A549 (cell line): Measurements from ENCODE around the gene APRT. TPM values are rescaled to one million over a fixed set of nuclear protein-coding genes. Genes with fewer than 3 reads are reported as not detected.

Experiments
- ATAC-seq, 2 experiments: fragments of 200-7000 bp in 1 of 2; fragments of >200 bp in 1 of 2; cut with Nextera tagmentation in 1 of 2; cut with Tn5 transposase in 1 of 2; 3 replicates each; pipeline versions ENCODE4 v1.8.0 to v1.9.1; 2018 to 2020; ENCODE audit warnings: mild to moderate bottlenecking in 1 of 2, moderate library complexity in 1 of 2
- CTCF ChIA-PET: fragments of 300-600 bp; sonication (Branson Sonifier 250); formaldehyde crosslinking; extraction: SDS; loops from one replicate; lab custom pipeline; 2021; ENCODE audit warnings: antibody characterized with exemption, inconsistent platforms; lab: Yijun Ruan, JAX
- POLR2A ChIA-PET: fragments of 350-600 bp; formaldehyde crosslinking; extraction: SDS; loops from one replicate; lab custom pipeline; 2021; ENCODE audit warnings: antibody characterized with exemption, inconsistent platforms; lab: Yijun Ruan, JAX
- DNase-seq, 2 experiments: peaks; one replicate each; pipeline versions ENCODE4 v3.0.0 to v3.0.0-alpha.2; 2011 to 2016; ENCODE audit warnings: low read depth in 1 of 2, low spot score in 1 of 2
- FAIRE-seq: peaks from 2 replicates; lab custom pipeline; 2011; peaks lifted over from hg19 to GRCh38; lab: Jason Lieb, UNC
- H3K27ac ChIP-seq, 2 experiments: fragments of >200 bp; sonication (Bioruptor Twin); formaldehyde crosslinking; 3 replicates each; pipeline ENCODE4 v1.5.1; 2016 to 2017
- H3K4me1 ChIP-seq: fragments of >200 bp; sonication (Bioruptor Twin); formaldehyde crosslinking; 3 replicates; pipeline ENCODE4 v1.6.1; 2016
- H3K4me2 ChIP-seq: fragments of >200 bp; sonication (Bioruptor Twin); formaldehyde crosslinking; 3 replicates; pipeline ENCODE4 v1.6.1; 2016
- H3K4me3 ChIP-seq: fragments of >200 bp; sonication (Bioruptor Twin); formaldehyde crosslinking; 3 replicates; pipeline ENCODE4 v1.5.1; 2016
- H3K9me3 ChIP-seq: fragments of >200 bp; sonication (Bioruptor Twin); formaldehyde crosslinking; 3 replicates; pipeline ENCODE4 v1.6.1; 2016
- BHLHE40 ChIP-seq: IDR thresholded peaks from 2 replicates; pipeline ENCODE4 v1.6.1; 2012; ENCODE audit warnings: low read depth, low read length, inconsistent platforms
- EHF ChIP-seq: fragments of 250-450 bp; sonication (Bioruptor Pico); IDR thresholded peaks from 2 replicates; pipeline ENCODE4 v1.5.0; 2020; ENCODE audit warnings: mild to moderate bottlenecking
- EHMT2 ChIP-seq: fragments of 200-600 bp; sonication (generic); IDR thresholded peaks from 2 replicates; pipeline ENCODE4 v1.6.1; 2016; ENCODE audit warnings: antibody characterized with exemption, low read depth, mild to moderate bottlenecking, moderate library complexity
- FOXS1 ChIP-seq: fragments of 250-450 bp; sonication (Bioruptor Pico); IDR thresholded peaks from 2 replicates; pipeline ENCODE4 v1.5.0; 2020; ENCODE audit warnings: mild to moderate bottlenecking, moderate library complexity
- GATA3 ChIP-seq: IDR thresholded peaks from 2 replicates; pipeline ENCODE4 v1.6.1; 2012; ENCODE audit warnings: borderline replicate concordance
- HEYL ChIP-seq: fragments of 250-450 bp; sonication (Bioruptor Pico); IDR thresholded peaks from 2 replicates; pipeline ENCODE4 v1.8.0; 2021; ENCODE audit warnings: mild to moderate bottlenecking, moderate library complexity
- HOXB5 ChIP-seq: fragments of 250-450 bp; sonication (Bioruptor Pico); IDR thresholded peaks from 2 replicates; pipeline ENCODE4 v1.5.0; 2020; ENCODE audit warnings: mild to moderate bottlenecking, moderate library complexity
- JUN ChIP-seq, 2 experiments: fragments of >200 bp; sonication (Bioruptor Twin); formaldehyde crosslinking; IDR thresholded peaks; 2 replicates in 1 of 2; 3 replicates in 1 of 2; pipeline ENCODE4 v1.6.1; 2016 to 2017
- JUNB ChIP-seq: fragments of >200 bp; sonication (Bioruptor Twin); formaldehyde crosslinking; IDR thresholded peaks from 2 replicates; pipeline ENCODE4 v1.6.1; 2016
- MAFK ChIP-seq: fragments of 450-650 bp; IDR thresholded peaks from 2 replicates; pipeline ENCODE4 v1.6.1; 2014; ENCODE audit not compliant: partially characterized antibody
- NFE2L2 ChIP-seq: fragments of 150-350 bp; conservative IDR thresholded peaks from 2 replicates; pipeline ENCODE4 v1.6.1; 2014; ENCODE audit warnings: low read length
- NPAS2 ChIP-seq: fragments of 250-450 bp; sonication (Bioruptor Pico); IDR thresholded peaks from 2 replicates; pipeline ENCODE4 v1.8.0; 2022; ENCODE audit warnings: mild to moderate bottlenecking, moderate library complexity, borderline replicate concordance
- SMC3 ChIP-seq: fragments of >200 bp; sonication (Bioruptor Twin); formaldehyde crosslinking; IDR thresholded peaks from 3 replicates; pipeline ENCODE4 v1.6.1; 2018; ENCODE audit warnings: inconsistent platforms
- TFCP2L1 ChIP-seq: fragments of 250-450 bp; sonication (Bioruptor Pico); IDR thresholded peaks from 2 replicates; pipeline ENCODE4 v1.5.0; 2021; ENCODE audit warnings: mild to moderate bottlenecking
- TP53 ChIP-seq: fragments of 250-450 bp; sonication (Bioruptor Pico); IDR thresholded peaks from 2 replicates; pipeline ENCODE4 v1.5.0; 2021; ENCODE audit warnings: mild to moderate bottlenecking, moderate library complexity
- ZC3H11A ChIP-seq: fragments of 450-650 bp; IDR thresholded peaks from 2 replicates; pipeline ENCODE4 v1.6.1; 2014; ENCODE audit warnings: antibody characterized with exemption, mild to moderate bottlenecking
- ZSCAN20 ChIP-seq: fragments of 250-450 bp; sonication (Bioruptor Pico); IDR thresholded peaks from 2 replicates; pipeline ENCODE4 v1.8.0; 2022; ENCODE audit warnings: mild to moderate bottlenecking, moderate library complexity
- WGBS: methylation state at CpG from one replicate; pipeline ENCODE4 v1.1.6; 2017; ENCODE audit errors: missing lambda C conversion rate; 5-methylcytosine and 5-hydroxymethylcytosine counted together
- polyA plus RNA-seq, 4 experiments: library from polyadenylated mRNA; depleted of rRNA in 3 of 4; stranded (reverse); fragments of >200 nt; fragmentation: RNase III in 1 of 4; extraction: RNeasy Plus Mini Kit Qiagen cat#74134 plus additional on column Dnase treatment in 1 of 4; gene quantifications; 2 replicates in 3 of 4; 3 replicates in 1 of 4; pipeline ENCODE4 v1.2.3, GENCODE V29; 2011 to 2017
- TF ChIP-seq, protein P1 (sequence below): fragments of >200 bp; sonication (Bioruptor Twin); formaldehyde crosslinking; IDR thresholded peaks from 3 replicates; pipeline ENCODE4 v1.6.1; 2016
- TF ChIP-seq, protein P2 (sequence below): fragments of 150-350 bp; IDR thresholded peaks from 2 replicates; pipeline ENCODE4 v1.6.1; 2014; ENCODE audit warnings: low read depth, mild to moderate bottlenecking, low read length
- TF ChIP-seq, protein P3 (sequence below): fragments of >200 bp; sonication (Bioruptor Twin); formaldehyde crosslinking; IDR thresholded peaks from 3 replicates; pipeline ENCODE4 v1.5.1; 2016
- TF ChIP-seq, protein P4 (sequence below): fragments of 200-600 bp; sonication (generic); IDR thresholded peaks from 2 replicates; pipeline ENCODE4 v1.6.1; 2016; ENCODE audit warnings: antibody characterized with exemption, mild to moderate bottlenecking, moderate library complexity
- TF ChIP-seq, protein P5 (sequence below): IDR thresholded peaks from 2 replicates; pipeline ENCODE4 v1.6.1; 2012
- TF ChIP-seq, protein P6 (sequence below): fragments of 450-650 bp; IDR thresholded peaks from 2 replicates; pipeline ENCODE4 v1.6.1; 2014; ENCODE audit warnings: antibody characterized with exemption

APRT gene
- polyA plus RNA-seq, 2 of the 4 experiments (the other 2 are of a cell fraction) = 115 to 258 TPM

DNA sequence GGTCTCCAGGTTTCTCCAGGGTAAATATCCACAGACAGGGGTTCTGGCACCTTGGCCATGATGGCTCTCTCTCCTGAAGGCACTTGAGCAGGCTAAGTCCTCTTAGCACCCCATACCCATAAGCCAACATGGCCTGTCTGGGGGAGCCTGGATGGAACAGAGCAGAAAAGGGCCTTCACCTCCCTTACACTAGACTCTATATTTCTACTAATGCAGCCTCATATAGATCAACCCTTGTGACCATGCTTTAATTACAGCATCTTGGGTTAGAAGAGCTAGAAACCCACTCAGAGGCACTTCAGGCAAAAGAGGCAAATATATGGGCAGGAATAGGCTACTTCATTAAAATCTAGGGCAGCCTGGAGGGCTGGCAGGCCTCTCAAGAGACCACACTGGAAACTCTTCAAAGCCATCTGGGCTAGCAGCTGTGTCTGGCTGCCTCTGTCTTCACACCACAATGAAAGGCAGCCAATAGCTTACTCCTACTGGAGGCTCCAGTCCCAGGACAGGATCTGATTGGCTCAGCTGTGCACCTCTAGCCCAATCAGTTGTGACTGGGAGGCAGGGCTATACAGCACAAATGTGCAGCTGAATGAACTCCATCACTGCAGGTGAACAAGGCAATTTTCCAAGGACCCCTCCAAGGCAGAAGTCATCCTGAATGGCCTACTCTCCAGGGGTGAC is 12.8 kb downstream of the APRT start:
- DNase-seq = peak in 1 of 2 experiments; percentile 45
- H3K4me1 ChIP-seq = no peaks in the 10 kb centered on the region
- CTCF ChIA-PET = interaction anchor here (1.2 to 6.2 kb wide), 5 partner anchors 13 to 62 kb away, joined by 3 to 41 read pairs (median 5); partner anchors contain the start of gene PIEZO1
- POLR2A ChIA-PET = interaction anchor here (1.7 kb wide), 1 partner anchor 11 kb away, joined by 6 read pairs; no protein-coding TSS in a partner anchor
- no peak overlapping the region for H3K27ac ChIP-seq
- TF ChIP-seq JUN (IDR thresholded peaks at IDR 0.05) (no peak), NPAS2 (CRISPR knock-in tag) (no peak), JUNB (no peak), GATA3 (no peak), SMC3 (no peak), HOXB5 (CRISPR knock-in tag) (no peak), ZC3H11A (no peak), ZSCAN20 (no peak), NFE2L2 (no peak), MAFK (no peak), EHMT2 (no peak), HEYL (no peak), FOXS1 (CRISPR knock-in tag) (no peak)
- TF ChIP-seq, protein P1, sequence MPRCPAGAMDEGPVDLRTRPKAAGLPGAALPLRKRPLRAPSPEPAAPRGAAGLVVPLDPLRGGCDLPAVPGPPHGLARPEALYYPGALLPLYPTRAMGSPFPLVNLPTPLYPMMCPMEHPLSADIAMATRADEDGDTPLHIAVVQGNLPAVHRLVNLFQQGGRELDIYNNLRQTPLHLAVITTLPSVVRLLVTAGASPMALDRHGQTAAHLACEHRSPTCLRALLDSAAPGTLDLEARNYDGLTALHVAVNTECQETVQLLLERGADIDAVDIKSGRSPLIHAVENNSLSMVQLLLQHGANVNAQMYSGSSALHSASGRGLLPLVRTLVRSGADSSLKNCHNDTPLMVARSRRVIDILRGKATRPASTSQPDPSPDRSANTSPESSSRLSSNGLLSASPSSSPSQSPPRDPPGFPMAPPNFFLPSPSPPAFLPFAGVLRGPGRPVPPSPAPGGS = no peak
- TF ChIP-seq, protein P2, sequence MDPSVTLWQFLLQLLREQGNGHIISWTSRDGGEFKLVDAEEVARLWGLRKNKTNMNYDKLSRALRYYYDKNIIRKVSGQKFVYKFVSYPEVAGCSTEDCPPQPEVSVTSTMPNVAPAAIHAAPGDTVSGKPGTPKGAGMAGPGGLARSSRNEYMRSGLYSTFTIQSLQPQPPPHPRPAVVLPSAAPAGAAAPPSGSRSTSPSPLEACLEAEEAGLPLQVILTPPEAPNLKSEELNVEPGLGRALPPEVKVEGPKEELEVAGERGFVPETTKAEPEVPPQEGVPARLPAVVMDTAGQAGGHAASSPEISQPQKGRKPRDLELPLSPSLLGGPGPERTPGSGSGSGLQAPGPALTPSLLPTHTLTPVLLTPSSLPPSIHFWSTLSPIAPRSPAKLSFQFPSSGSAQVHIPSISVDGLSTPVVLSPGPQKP = no peak
- TF ChIP-seq, protein P3, sequence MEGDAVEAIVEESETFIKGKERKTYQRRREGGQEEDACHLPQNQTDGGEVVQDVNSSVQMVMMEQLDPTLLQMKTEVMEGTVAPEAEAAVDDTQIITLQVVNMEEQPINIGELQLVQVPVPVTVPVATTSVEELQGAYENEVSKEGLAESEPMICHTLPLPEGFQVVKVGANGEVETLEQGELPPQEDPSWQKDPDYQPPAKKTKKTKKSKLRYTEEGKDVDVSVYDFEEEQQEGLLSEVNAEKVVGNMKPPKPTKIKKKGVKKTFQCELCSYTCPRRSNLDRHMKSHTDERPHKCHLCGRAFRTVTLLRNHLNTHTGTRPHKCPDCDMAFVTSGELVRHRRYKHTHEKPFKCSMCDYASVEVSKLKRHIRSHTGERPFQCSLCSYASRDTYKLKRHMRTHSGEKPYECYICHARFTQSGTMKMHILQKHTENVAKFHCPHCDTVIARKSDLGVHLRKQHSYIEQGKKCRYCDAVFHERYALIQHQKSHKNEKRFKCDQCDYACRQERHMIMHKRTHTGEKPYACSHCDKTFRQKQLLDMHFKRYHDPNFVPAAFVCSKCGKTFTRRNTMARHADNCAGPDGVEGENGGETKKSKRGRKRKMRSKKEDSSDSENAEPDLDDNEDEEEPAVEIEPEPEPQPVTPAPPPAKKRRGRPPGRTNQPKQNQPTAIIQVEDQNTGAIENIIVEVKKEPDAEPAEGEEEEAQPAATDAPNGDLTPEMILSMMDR = no peak
- TF ChIP-seq, protein P4, sequence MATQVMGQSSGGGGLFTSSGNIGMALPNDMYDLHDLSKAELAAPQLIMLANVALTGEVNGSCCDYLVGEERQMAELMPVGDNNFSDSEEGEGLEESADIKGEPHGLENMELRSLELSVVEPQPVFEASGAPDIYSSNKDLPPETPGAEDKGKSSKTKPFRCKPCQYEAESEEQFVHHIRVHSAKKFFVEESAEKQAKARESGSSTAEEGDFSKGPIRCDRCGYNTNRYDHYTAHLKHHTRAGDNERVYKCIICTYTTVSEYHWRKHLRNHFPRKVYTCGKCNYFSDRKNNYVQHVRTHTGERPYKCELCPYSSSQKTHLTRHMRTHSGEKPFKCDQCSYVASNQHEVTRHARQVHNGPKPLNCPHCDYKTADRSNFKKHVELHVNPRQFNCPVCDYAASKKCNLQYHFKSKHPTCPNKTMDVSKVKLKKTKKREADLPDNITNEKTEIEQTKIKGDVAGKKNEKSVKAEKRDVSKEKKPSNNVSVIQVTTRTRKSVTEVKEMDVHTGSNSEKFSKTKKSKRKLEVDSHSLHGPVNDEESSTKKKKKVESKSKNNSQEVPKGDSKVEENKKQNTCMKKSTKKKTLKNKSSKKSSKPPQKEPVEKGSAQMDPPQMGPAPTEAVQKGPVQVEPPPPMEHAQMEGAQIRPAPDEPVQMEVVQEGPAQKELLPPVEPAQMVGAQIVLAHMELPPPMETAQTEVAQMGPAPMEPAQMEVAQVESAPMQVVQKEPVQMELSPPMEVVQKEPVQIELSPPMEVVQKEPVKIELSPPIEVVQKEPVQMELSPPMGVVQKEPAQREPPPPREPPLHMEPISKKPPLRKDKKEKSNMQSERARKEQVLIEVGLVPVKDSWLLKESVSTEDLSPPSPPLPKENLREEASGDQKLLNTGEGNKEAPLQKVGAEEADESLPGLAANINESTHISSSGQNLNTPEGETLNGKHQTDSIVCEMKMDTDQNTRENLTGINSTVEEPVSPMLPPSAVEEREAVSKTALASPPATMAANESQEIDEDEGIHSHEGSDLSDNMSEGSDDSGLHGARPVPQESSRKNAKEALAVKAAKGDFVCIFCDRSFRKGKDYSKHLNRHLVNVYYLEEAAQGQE = no peak
- no peaks in the 10 kb centered on the region for H3K9me3 ChIP-seq
- ATAC-seq = peak; percentile 41 to 47; a peak in 3 of 6 replicates
- no peak overlapping the region for H3K4me3 ChIP-seq
- no peak for FAIRE-seq
- H3K4me2 ChIP-seq = no peak overlapping the region

DNA sequence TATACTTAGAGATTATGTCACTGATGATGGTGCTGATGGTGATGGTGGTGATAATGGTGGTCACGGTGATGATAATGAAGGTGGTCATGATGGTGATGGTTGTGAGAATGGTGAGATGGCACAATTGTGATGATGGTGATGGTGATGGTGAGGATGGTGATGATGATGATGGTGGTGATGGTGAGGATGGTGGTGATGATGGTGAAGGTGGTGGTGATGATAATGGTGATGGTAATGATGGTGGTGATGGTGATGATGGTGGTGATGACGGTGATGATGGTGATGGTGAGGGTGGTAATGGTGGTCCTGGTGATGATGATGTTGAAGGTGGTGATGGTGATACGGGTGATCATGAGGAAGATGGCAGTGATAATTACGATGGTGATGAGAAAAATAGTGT is 13.7 kb downstream of the APRT start:
- no peak overlapping the region for H3K4me2 ChIP-seq
- FAIRE-seq = no peak
- no peak overlapping the region for H3K4me3 ChIP-seq
- ATAC-seq = no peak
- no peaks in the 10 kb centered on the region for H3K4me1 ChIP-seq
- 92% methylated on average over 4 of the region's 4 CpGs for WGBS
- no peak overlapping the region for H3K27ac ChIP-seq
- CTCF ChIA-PET = interaction anchor here (1.1 to 6.2 kb wide), 4 partner anchors 12 to 61 kb away, joined by 3 to 41 read pairs (median 9); partner anchors contain the start of gene PIEZO1
- DNase-seq = no peak
- TF ChIP-seq TFCP2L1 (CRISPR knock-in tag) = no peak
- TF ChIP-seq, protein P5, sequence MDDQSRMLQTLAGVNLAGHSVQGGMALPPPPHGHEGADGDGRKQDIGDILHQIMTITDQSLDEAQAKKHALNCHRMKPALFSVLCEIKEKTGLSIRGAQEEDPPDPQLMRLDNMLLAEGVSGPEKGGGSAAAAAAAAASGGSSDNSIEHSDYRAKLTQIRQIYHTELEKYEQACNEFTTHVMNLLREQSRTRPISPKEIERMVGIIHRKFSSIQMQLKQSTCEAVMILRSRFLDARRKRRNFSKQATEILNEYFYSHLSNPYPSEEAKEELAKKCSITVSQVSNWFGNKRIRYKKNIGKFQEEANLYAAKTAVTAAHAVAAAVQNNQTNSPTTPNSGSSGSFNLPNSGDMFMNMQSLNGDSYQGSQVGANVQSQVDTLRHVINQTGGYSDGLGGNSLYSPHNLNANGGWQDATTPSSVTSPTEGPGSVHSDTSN = no peak
- TF ChIP-seq EHF (CRISPR knock-in tag) = no peak
- TF ChIP-seq, protein P6, sequence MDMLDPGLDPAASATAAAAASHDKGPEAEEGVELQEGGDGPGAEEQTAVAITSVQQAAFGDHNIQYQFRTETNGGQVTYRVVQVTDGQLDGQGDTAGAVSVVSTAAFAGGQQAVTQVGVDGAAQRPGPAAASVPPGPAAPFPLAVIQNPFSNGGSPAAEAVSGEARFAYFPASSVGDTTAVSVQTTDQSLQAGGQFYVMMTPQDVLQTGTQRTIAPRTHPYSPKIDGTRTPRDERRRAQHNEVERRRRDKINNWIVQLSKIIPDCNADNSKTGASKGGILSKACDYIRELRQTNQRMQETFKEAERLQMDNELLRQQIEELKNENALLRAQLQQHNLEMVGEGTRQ = no peak
- no peak for TF ChIP-seq TP53 (CRISPR knock-in tag)
- no peak for TF ChIP-seq BHLHE40
- TF ChIP-seq MAFK = no peak
- TF ChIP-seq, all 56 proteins: peak for 0
- POLR2A ChIA-PET = no interaction called here
- no peaks in the 10 kb centered on the region for H3K9me3 ChIP-seq
